ENCODE data around the gene DERL3. TPM values are rescaled to one million over a fixed set of nuclear protein-coding genes. Genes with fewer than 3 reads are reported as not detected.

The DERL3 gene
- total and polyA plus RNA-seq, 2 of the 13 experiments (the other 11 are each of a cell fraction or from before 2014, with no cell fraction given), result not detected

- TF ChIP-seq RAD21 (CRISPR knock-in tag; IDR thresholded peaks at IDR 0.05) (peak; percentile 55; the same call in 1 of the 2 replicates), ISL2 (CRISPR knock-in tag; IDR thresholded peaks at IDR 0.05) (peak; percentile 54; the same call in 1 of the 2 replicates), ZBTB43 (CRISPR knock-in tag; conservative IDR thresholded peaks at IDR 0.05) (no peak), ARNT2 (CRISPR knock-in tag; IDR thresholded peaks at IDR 0.05; ENCODE audit: low read depth) (peak; percentile 31; the same call in 1 of the 2 replicates), MIER2 (CRISPR knock-in tag; IDR thresholded peaks at IDR 0.05) (no peak), RBAK (CRISPR knock-in tag; IDR thresholded peaks at IDR 0.05) (no peak), SAFB2 (CRISPR knock-in tag; IDR thresholded peaks at IDR 0.05; ENCODE audit: borderline replicate concordance, low read depth) (peak; percentile 81; the same call in 1 of the 2 replicates), DMAP1 (CRISPR knock-in tag; IDR thresholded peaks at IDR 0.05) (peak; percentile 33; the same call in 1 of the 2 replicates), MBD4 (IDR thresholded peaks at IDR 0.05; ENCODE audit: borderline replicate concordance, low read length) (no peak), NFATC3 (CRISPR knock-in tag; IDR thresholded peaks at IDR 0.05) (no peak), ZBTB10 (CRISPR knock-in tag; IDR thresholded peaks at IDR 0.05; ENCODE audit: borderline replicate concordance) (no peak), ZNF639 (CRISPR knock-in tag; conservative IDR thresholded peaks at IDR 0.05) (no peak), GMEB2 (CRISPR knock-in tag; IDR thresholded peaks at IDR 0.05; ENCODE audit: low read depth) (peak; percentile 84), AGO1 (IDR thresholded peaks at IDR 0.05; ENCODE audit: low read depth, low read length, poor library complexity, severe bottlenecking) (peak; percentile 61), ZNF33A (CRISPR knock-in tag; IDR thresholded peaks at IDR 0.05; ENCODE audit: borderline replicate concordance) (no peak), PREB (CRISPR knock-in tag; IDR thresholded peaks at IDR 0.05) (no peak), SCMH1 (CRISPR knock-in tag; IDR thresholded peaks at IDR 0.05; ENCODE audit: borderline replicate concordance) (no peak), ZBTB14 (CRISPR knock-in tag; IDR thresholded peaks at IDR 0.05) (peak; percentile 96), ZNF430 (CRISPR knock-in tag; IDR thresholded peaks at IDR 0.05) (no peak)
These were observed 51.8 kb downstream of the DERL3 start, which contains the start of gene SMARCB1 (continued) for GRCh38 chr22:23786752-23787599.
